Fibroblast of upper back skin (primary cell): ENCODE measurements around the gene EVX1.
A peak's percentile ranks its signal among the peaks of the same experiment; 100 is the strongest.

Experiments used
- DNase-seq: peaks from one replicate; pipeline ENCODE4 v3.0.0-alpha.2; 2013

EVX1 gene

DNA sequence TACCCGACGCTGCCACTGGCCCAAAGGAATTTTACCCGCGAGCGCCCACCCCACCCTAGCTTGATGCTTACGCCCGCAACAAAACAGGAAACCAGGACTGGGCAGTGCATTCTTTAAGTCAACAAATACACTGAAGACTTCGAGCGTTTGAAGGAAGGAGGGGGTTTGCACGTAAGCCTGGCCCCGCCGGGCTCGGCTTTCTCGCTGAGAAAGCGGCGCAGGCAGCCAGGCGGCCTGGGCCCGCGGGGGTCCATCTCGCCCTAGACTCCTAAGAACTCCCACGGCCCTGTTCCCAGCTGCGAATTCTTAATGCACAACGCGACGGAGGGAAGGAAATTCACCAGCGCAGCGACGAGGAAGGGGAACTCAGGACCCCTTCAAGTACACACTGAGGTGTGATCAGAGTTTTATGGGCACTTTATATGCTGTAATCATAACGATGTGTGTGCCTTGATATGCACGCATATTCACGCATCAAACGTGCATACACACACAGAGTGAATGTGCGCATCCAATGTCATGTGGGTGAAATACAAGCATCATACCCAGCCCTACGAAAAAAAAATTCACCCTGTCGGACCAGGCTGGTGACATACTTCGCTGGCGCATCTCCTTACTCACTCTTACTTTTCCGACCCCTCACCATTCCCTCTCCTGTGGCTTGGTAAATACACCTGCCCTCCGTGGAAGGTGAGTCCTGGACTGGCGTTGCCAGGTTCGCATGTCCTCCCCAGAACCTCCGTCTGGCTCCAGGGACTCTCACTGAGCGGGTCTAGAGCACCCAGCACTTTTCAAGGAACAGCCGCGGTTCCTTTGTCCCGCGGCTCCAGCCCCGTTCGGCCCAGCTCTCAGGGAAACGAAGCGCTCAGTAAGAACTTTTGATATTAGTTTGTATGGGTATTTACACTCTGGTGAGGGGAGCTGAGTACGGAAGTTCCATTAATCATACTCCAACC lies 37.0 kb upstream of the EVX1 start:
- no peak for DNase-seq

DNA sequence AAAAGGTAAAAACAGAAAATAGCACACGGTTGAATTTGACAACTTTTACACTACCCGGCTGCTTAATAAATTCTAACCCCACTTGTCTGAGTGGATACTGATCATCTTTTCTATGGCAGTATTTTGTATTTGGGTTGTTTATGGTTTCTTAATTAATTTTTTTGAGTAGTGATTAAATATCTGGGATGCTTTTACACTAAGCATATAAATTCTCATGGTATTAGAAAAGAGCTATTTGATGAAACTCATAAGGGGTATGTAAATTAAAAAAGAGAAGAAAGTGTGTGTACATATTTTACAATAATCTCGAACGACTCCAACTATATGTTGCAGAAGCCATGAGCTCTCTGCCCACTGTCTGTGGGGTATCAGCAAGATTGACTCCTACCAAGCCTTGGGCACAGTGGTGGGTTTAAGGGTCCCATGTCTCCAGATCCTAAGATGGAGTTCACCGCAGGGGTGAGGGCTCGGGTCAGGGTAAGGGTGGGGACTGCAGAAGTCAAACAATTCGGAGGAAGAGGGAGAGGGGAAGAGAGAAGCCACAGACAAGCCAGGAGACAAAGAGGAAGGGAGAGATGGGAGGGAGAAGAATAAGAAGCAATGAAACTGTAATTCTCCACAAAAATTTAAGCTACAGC lies 35.1 kb upstream of the EVX1 start:
- DNase-seq, result no peak

GRCh38 chr7:27208998-27209397 lies 33.6 kb upstream of the EVX1 start:
- no peak for DNase-seq

DNA sequence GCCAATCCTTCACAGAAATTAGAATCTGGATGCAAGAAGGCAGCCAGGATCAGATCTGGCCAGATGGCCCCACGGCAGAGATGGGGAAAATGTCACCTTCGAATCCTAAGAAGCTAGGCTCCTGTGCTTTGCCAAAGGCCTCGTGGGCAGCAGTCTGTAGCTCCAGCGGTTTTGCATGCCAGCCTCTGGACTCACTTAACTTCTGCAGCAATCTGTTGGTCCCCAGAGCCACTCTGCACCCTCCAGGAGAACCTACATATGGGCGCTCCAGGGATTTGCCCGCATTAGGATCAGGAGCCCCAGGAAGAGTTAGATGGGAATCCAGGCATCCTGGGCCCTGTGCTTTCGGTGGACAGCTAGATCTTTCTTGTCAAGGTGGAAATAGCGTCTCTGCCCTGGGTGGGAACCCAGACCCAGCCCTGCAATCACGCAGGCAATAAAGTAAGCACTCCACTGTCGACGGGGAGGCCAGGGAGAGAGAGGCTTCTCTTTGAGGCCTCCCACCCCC lies 32.6 kb upstream of the EVX1 start:
- DNase-seq, result no peak

GRCh38 chr7:27210441-27211083 lies 32.0 kb upstream of the EVX1 start:
- peak; percentile 31 for DNase-seq

DNA sequence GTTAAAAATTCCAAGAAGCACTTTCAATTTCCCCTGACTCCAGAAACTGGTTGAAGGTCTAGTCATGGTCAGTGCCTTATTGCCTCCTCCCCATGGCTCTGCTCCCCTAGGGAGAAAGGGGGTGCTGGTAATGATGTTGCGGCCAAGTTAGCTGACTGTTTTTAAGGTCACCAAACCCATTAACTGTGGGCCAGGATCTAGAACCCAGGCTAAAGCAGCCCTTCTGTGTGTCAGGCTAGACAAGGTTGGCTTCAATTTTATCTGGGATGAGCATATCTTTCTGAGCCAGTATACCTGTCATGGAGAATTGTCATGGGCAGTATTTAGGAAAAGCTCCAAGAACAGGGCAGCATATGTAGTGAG lies 31.5 kb upstream of the EVX1 start:
- no peak for DNase-seq

DNA sequence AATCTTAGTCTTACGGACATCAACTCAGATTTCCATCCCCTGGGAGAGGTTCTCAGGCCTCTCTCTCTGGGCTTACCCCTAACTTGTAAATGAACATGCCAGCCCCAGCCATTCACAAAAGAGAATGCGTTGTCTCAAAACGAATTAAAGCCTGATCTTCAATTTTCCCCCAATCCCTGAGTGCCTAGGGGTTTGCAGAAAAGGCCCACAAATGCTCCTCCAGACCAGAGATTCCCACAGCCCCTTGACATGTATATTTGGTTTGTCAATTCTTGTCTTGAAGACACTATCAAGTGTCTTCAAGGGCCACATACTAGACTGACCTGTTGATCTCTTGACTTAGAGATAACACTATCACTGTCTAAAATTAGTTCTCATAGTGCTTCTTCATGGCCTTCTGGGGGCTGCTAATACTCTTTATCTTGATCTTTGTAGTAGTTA lies 30.8 kb upstream of the EVX1 start:
- no peak for DNase-seq

GRCh38 chr7:27212497-27213432 lies 29.8 kb upstream of the EVX1 start:
- no peak for DNase-seq

DNA sequence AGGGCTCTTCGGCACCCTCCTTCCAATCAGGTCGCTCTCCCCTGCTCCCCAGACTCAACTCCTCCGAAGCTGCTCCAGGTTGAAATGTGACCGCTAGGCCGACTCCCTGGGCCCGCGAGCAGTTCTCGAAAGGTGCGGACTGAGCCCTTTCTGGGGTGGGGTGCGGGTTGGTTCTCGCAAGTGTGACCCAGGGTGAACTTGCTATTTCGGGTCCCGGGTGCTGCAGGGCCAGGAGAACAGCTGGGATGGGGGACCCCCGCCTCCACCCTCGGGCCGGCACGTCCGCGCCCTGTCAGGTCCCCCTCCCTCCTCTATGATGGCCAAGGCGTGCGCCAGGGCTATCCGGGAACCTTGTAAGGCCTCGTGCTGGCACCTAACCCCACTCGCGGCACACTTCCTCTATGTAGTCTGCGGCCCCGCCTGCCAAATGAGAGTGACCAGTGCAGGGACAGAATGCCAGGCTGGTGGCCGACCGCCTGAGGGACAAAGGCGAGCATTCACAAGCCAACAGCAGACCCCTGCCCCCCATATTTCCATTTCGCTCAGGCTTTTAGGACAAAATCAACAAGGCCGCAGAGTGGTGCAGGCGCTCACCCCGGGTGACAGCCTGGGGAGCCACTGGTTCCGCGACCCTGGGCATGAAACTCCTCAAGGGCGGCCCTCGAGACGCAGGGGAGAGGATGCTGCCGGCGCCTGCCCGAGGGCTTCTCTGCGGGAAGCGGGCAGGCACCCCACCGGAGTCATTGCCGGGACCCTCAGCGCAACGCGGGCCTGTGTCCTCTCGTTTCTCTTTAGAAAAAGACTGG lies 29.0 kb upstream of the EVX1 start:
- no peak for DNase-seq

DNA sequence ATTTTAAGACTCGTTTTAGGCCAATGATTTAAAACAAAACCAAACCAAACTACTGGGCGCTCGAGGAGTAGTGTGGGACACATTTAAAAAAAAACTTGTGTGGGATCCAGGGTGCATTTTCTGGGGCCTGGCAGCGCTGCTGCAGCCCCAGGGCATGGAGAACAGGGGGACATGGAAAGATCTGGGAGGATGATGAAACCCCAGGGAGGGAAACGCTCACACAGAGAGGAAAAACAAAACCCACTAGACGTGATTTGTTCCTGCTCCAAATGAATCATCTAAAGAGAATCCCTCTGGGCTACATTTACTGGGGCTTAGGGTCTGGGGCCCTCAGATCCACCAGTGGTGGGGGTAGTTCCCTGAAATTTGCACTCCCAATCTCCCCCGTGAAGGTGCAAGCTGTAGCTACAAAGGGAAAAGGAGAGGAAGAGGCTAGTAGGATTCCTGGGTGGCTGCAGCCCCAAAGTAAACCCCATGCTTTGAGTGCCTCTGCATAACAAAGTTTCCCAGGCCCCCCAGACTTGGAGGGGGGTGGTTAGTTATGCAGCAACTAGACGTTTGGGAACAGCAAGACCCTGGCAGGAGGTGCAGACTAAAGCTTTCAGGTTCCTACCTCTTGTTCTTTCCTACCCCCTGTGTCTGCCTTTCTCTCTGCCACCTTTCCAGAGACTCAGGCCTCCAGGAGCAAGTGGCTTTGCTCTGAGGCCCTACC lies 28.2 kb upstream of the EVX1 start:
- DNase-seq, result no peak

- DNase-seq, result no peak
These were observed 27.2 kb upstream of the EVX1 start for GRCh38 chr7:27215356-27215755.

DNA sequence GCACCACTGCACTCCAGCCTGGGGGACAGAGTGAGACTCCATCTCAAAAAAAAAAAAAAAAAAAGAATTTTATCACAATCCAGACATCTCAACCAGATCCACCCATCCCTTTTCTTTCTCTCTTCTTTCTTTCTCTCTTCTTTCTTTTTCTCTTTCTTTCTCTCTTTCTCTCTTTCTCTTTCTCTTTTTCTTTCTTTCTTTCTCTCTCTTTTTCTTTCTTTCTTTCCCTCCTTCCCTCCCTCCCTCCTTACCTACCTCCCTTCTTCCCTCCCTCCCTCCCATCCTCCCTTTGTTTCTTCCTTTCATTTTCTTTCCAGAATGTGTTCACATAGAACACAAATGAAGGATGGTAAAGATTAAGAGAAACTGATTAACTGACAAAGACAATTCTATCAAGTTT lies 24.7 kb upstream of the EVX1 start:
- DNase-seq, result no peak

DNA sequence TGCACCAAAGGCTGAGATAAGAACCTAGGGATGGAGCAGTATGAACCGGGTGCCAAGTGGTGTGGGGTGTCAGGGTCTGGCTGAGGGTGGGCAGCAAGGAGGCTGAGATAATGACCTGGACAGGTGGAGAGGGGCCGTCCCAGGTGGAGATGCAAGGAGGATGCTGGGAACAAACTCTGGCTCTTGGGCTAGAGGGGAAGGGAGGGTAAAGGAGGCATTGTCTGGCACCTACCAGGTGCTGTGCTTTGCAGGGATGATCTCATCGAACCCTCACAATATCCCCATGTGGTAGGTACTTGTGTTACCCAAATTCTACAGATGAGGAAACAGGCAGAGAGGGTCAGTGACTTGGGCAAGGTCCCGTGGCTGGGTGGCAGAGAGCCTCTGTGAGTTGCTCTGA lies 22.8 kb upstream of the EVX1 start:
- DNase-seq, result no peak

DNA sequence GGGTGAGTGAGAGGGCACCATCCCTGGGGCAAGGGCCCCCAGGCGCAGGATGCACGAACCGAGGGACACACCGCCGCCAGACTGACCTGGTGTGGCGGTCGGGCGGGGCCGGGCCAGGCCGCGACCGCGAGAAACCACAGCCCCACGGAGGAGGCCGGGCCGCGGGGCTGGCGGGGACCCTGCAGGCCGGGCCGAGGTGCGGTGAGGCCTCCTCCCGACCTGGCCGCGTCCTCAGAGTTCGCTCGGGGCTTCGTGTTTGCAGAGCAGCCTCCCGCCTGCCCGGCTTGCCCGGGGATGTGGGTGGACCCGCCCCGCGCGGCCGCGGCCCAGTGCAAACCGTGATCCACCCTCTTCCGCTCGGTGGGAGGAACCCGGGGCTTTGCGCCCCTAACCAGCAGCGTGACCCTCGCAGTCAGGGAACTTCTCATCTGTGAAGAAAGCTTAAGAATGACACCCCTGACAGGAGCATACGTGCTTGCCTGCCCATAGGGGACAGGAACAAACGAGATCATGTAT lies 22.1 kb upstream of the EVX1 start:
- no peak for DNase-seq

DNA sequence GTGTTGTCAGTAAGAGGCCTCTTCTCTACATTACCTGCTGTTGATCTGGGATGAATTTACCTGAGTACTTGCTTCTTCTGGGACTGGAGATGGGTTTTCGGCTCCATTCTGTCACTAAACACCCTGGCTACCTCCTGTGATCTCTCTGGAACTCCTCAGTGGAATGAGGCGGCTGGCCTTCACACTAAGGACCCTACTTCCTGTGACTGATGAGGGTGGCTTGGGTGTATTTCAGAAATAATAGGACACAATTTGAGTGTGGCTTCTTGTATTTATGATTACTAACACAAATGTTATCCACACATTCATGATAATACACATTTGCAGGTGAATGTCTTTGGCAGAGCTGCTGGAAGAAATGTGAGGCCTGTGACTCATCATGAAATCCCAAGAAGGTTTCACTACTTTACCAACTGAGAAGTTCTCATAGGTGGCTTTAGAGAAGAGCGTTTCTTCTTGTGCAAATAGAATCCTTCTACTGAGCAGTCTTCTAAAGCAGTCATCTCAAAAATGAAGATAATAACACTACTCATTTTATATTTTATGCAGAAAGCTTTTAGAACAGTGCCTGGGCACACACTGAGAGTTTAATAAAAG lies 21.3 kb upstream of the EVX1 start:
- DNase-seq, result no peak

GRCh38 chr7:27223941-27224575 lies 18.5 kb upstream of the EVX1 start:
- DNase-seq, result no peak

DNA sequence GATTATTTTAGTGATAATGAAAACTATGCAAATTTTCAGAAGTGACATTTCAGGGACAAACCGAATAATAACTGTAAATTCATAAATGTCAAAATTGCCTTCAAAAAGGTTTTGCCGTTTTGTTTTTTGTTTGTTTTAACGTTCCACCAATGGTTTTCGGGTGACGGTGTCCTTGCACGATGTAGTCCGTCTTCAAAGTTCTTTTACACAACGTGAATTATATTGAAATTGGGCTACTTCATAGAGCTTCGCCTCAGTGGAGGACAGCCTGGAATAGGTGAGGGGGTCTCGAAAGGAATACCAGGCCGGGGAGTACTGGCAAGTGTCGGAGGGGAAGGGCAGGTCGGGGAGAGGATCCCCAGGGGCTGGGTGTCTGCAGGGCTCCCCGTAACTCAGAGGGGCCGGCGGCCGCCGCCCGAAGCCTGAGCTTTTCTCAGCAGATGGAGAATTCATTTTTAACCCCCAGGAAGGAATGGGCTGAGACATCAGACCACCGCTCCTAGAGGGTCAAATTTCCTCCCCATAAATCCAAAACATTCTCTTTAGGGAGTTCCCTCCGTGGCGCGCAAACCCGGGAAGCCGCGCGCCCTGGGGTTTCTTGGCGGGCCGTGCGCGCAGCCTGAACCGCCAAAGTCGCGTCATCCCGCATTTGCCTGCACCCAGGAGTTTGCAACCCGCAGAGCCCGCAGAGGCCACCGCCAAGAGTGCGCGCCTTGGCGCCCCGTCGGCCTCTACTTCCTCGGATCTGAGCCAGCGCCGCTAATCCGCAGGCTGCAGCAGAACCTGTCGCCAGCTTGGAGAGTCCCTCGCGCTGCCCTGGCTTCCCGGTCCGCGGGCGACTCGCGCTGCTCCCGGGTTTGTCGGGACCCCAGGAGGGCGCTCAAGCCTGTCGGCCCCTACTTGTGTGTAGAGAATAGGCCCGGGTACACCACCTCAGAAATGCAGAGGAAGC lies 17.3 kb upstream of the EVX1 start:
- DNase-seq, result no peak

- no peak for DNase-seq
These were observed 13.2 kb upstream of the EVX1 start for GRCh38 chr7:27229448-27229847.
